ENCODE data around the gene MGAT5B.
"Not testable (repeated sequence)": the region's sequence is repeated elsewhere in the genome, so short reads cannot be mapped to it uniquely, and the experiment has no call there.

MGAT5B gene

DNA sequence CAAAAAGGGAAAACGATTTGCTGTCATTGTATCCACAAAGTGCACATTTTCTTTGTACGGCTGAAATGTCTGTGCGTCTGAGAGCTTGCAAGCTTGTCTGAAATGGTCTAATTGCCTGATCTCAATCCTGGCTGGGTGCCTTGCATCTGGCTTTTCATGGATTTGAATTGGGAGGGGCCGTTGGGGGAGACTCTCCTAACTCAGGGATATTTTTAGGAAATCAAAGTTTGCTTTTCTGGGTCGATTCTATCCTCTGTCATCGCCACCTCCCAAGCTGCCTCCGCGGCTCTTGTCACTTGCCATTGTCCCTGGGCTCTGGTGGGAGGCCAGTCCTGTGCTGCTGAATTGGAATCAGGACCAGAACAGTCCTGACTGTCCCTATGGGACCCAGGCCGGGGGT, 33.3 kb upstream of the MGAT5B start:
- Histone ChIP-seq H3K9me3 (ENCODE audit: control insufficient read depth, insufficient read depth, low read length) (no peaks in the 10 kb centered on the region), H3K4me1 (ENCODE audit: control insufficient read depth, insufficient read depth, low read length) (peaks cover 10% of the 10 kb centered on the region), H3K27ac (ENCODE audit: low read depth, low read length) (no peak overlapping the region), H3K27me3 (ENCODE audit: control insufficient read depth, insufficient read depth, low read length) (peaks cover 2% of the 10 kb centered on the region), H3K36me3 (ENCODE audit: control insufficient read depth, insufficient read depth, low read length) (no peaks in the 10 kb centered on the region), H3K9ac (ENCODE audit: low read depth, low read length) (no peak overlapping the region), H3K4me3 (ENCODE audit: low read depth, low read length) (no peak overlapping the region)

DNA sequence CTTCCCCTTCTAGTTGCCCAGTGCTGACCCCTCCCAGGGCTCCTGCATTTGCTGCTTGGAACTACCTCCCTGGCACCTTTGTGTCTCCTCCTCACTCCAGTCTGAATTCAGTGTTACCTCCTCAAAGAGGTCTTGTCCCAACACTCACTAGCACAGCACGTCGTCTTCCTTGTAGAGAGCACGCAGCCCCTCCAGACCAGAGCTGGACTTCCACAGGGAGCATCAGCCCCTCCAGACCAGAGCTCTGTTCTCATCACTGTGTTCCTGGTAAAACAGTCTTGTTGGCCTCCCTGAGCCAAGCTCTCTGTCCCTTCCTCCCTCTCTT, 27.8 kb upstream of the MGAT5B start:
- H3K27ac ChIP-seq (ENCODE audit: low read depth, low read length) = no peak overlapping the region
- peak overlapping the region; percentile 64; the same call in 1 of the 2 replicates for H3K4me3 ChIP-seq (ENCODE audit: low read depth, low read length)
- peaks cover 24% of the 10 kb centered on the region for H3K27me3 ChIP-seq (ENCODE audit: control insufficient read depth, insufficient read depth, low read length)
- H3K36me3 ChIP-seq (ENCODE audit: control insufficient read depth, insufficient read depth, low read length) = no peaks in the 10 kb centered on the region
- no peak overlapping the region for H3K9ac ChIP-seq (ENCODE audit: low read depth, low read length)
- H3K4me1 ChIP-seq (ENCODE audit: control insufficient read depth, insufficient read depth, low read length) = peaks cover 34% of the 10 kb centered on the region
- no peaks in the 10 kb centered on the region for H3K9me3 ChIP-seq (ENCODE audit: control insufficient read depth, insufficient read depth, low read length)

DNA sequence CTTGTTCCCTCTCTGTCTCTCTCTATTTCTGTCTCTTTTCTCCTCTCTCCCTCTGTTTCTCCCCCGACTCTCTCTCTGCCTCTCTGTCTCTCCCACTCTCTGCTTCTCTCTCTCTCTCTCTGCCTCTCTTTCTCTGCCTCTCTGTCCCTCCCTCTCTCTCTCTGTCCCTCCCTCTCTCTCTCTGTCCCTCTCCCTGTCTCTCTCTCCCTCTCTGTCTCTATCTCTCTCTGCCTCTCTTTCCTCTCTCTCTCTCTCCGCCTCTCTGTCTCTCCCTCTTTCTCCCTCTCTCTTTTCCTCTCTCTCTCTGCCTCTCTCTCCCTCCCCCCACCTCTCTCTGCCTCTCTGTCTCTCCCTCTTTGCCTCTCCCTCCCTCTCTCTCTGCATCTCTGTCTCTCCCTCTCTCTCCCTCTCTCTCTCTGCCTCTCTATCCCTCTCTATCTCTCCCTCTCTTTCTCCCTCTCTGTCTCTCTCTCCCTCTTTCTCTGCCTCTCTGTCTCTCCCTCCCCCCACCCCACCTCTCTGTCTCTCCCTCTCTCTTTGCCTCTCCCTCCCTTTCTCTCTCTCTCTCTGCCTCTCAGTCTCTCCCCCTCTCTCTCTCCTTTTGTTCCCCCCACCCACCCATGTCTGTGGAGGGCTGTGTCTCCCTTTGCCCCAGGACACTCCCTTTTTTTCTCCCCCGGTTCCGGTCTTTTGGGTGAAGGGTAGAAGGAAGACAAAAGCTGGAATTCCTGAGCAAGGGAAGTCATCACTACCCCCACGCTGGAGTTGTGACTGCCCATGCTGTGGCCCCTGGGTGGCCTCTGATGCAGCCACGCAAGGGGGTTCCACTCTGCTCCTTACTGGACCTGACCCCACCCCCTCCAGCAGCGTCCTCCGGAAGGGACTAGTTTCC, 27.1 kb upstream of the MGAT5B start:
- Histone ChIP-seq H3K27ac (ENCODE audit: low read depth, low read length) (peak overlapping the region; percentile 81), H3K9ac (ENCODE audit: low read depth, low read length) (no peak overlapping the region), H3K9me3 (ENCODE audit: control insufficient read depth, insufficient read depth, low read length) (no peaks in the 10 kb centered on the region), H3K4me3 (ENCODE audit: low read depth, low read length) (peak overlapping the region; percentile 64), H3K27me3 (ENCODE audit: control insufficient read depth, insufficient read depth, low read length) (peaks cover 24% of the 10 kb centered on the region), H3K4me1 (ENCODE audit: control insufficient read depth, insufficient read depth, low read length) (peaks cover 34% of the 10 kb centered on the region), H3K36me3 (ENCODE audit: control insufficient read depth, insufficient read depth, low read length) (no peaks in the 10 kb centered on the region)

DNA sequence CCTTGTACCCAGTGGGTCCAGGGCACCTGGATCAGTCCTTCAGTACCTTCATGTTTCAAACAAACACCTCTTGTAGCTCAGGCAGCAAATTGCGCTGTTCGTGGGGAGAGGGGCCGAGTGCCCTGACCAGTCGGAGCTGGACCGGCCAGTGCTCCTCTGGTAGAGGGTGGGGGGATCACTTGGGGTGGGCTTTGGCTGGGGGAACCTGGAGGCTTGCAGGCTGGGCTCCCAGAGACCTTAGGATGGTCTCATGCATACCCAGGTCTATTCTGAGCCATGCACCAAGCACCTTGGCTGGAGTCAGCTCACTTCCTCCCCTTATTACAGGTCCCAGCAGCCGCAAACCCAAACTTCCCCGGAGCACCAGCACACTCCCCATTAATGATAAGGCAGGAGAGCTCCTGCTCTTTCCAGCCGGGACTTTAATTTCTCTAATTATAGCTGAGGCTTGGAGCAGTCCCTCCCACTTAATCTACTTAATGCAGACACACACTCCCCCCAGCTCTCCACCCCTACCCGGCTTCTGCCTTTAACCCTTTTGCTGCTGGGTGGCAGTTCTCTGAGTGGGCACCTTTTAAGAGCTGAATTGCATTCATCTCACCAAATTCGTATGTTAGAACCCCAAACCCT, 26.3 kb upstream of the MGAT5B start:
- Histone ChIP-seq H3K4me1 (ENCODE audit: control insufficient read depth, insufficient read depth, low read length) (peaks cover 34% of the 10 kb centered on the region), H3K9me3 (ENCODE audit: control insufficient read depth, insufficient read depth, low read length) (no peaks in the 10 kb centered on the region), H3K27ac (ENCODE audit: low read depth, low read length) (peak overlapping the region; percentile 81), H3K27me3 (ENCODE audit: control insufficient read depth, insufficient read depth, low read length) (peaks cover 24% of the 10 kb centered on the region), H3K9ac (ENCODE audit: low read depth, low read length) (no peak overlapping the region), H3K4me3 (ENCODE audit: low read depth, low read length) (peak overlapping the region; percentile 64), H3K36me3 (ENCODE audit: control insufficient read depth, insufficient read depth, low read length) (no peaks in the 10 kb centered on the region)

DNA sequence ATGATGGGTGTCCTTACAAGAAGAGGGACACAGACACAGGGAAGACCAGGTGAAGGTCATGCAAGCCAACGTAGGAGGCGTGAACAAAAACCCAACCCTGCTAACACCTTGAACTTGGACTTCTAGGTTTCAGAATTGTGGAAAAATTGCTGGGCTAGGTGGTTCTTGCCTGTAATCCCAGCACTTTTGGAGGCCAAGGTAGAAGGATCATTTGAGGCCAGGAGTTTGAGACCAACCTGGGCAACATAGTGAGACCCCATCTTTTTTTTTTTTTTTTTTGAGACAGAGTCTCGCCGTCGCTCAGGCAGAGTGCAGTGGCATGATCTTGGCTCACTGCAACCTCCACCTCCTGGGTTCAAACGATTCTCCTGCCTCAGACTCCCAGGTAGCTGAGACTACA, 25.1 kb upstream of the MGAT5B start:
- H3K4me3 ChIP-seq (ENCODE audit: low read depth, low read length); H3K9me3 ChIP-seq (ENCODE audit: control insufficient read depth, insufficient read depth, low read length); H3K27ac ChIP-seq (ENCODE audit: low read depth, low read length); H3K9ac ChIP-seq (ENCODE audit: low read depth, low read length); H3K36me3 ChIP-seq (ENCODE audit: control insufficient read depth, insufficient read depth, low read length): not testable (repeated sequence)
- Histone ChIP-seq H3K4me1 (ENCODE audit: control insufficient read depth, insufficient read depth, low read length) (peaks cover 34% of the 10 kb centered on the region), H3K27me3 (ENCODE audit: control insufficient read depth, insufficient read depth, low read length) (peaks cover 24% of the 10 kb centered on the region)

DNA sequence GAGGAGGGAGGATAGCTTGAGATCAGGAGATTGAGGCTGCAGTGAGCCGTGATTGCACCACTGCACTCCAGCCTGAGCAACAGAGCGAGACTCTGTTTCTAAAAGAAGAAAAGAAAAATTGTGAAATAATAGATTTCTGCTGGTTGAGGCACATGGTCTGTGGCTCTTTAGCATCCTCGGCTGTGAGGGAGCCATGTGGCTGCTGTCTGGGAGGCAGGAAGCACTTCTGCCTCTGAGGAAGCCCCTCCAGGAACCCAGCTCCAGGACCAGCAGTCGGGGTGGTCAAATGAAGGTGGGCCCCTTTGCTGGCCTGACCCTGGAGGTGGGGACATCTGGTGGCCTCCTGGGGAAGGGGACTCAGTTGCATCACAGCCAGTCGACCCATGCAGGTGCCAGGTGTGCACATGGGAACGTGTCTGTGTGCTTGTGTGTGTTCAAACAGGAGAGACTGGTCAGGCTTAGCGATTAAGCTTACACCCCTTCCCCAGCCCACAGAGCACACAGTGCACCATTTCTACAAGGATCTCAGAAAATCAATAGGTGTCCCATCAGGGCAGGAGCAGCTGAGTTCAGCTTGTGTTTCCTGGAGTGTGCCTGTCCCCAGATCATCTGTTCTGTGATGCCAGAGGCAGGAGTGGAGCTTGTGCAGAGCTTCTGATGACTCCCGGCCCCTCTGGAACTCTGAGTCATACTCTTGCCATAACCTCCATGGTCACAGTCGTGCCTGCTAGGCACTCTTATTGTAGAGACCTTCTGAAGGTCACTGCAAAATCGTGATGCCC, 24.3 kb upstream of the MGAT5B start:
- Histone ChIP-seq H3K4me1 (ENCODE audit: control insufficient read depth, insufficient read depth, low read length) (peaks cover 33% of the 10 kb centered on the region), H3K9ac (ENCODE audit: low read depth, low read length) (no peak overlapping the region), H3K9me3 (ENCODE audit: control insufficient read depth, insufficient read depth, low read length) (no peaks in the 10 kb centered on the region), H3K27ac (ENCODE audit: low read depth, low read length) (no peak overlapping the region), H3K27me3 (ENCODE audit: control insufficient read depth, insufficient read depth, low read length) (peaks cover 24% of the 10 kb centered on the region), H3K36me3 (ENCODE audit: control insufficient read depth, insufficient read depth, low read length) (no peaks in the 10 kb centered on the region), H3K4me3 (ENCODE audit: low read depth, low read length) (no peak overlapping the region)

DNA sequence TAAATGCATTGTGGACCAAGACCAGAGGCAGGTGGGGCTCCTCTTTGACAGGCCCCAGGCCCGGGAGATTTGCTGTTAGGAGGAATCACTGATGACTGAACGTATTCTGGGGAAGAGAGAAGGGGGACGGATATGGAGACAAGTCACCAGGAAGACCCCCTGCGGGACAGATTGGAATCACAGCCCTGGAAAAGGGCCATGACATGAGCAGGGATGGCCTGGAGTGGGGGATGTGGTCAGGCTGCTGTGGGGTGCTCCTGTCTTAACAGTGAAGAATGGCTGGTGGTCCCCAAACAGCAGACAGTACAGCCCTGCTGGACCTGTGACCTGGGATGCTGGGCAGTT, 23.7 kb upstream of the MGAT5B start:
- no peak overlapping the region for H3K4me3 ChIP-seq (ENCODE audit: low read depth, low read length)
- H3K9ac ChIP-seq (ENCODE audit: low read depth, low read length) = no peak overlapping the region
- peaks cover 27% of the 10 kb centered on the region for H3K4me1 ChIP-seq (ENCODE audit: control insufficient read depth, insufficient read depth, low read length)
- no peaks in the 10 kb centered on the region for H3K9me3 ChIP-seq (ENCODE audit: control insufficient read depth, insufficient read depth, low read length)
- H3K27me3 ChIP-seq (ENCODE audit: control insufficient read depth, insufficient read depth, low read length) = peaks cover 24% of the 10 kb centered on the region
- H3K27ac ChIP-seq (ENCODE audit: low read depth, low read length) = no peak overlapping the region
- H3K36me3 ChIP-seq (ENCODE audit: control insufficient read depth, insufficient read depth, low read length) = no peaks in the 10 kb centered on the region

DNA sequence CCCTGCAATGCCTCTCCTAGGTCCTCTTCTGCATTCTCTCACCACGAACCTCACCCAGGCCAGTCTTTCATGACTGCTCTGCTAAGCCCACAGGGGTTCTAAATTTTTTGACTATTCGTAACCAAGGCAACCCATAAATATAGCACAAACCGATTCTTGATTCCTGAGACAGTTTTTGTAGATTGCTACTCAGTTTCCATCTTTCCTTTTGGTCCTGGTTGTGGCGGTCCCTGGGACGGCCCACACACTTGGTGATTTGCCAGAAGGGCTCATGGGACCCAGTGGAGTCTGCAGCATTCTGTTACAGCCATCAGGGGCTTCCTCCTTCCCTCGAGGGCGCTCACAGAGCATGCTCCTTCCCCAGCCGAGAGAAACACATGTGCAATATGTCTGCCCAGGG, 23.4 kb upstream of the MGAT5B start:
- H3K9ac ChIP-seq (ENCODE audit: low read depth, low read length) = no peak overlapping the region
- no peaks in the 10 kb centered on the region for H3K36me3 ChIP-seq (ENCODE audit: control insufficient read depth, insufficient read depth, low read length)
- peaks cover 24% of the 10 kb centered on the region for H3K4me1 ChIP-seq (ENCODE audit: control insufficient read depth, insufficient read depth, low read length)
- no peaks in the 10 kb centered on the region for H3K9me3 ChIP-seq (ENCODE audit: control insufficient read depth, insufficient read depth, low read length)
- H3K27ac ChIP-seq (ENCODE audit: low read depth, low read length) = no peak overlapping the region
- H3K4me3 ChIP-seq (ENCODE audit: low read depth, low read length) = no peak overlapping the region
- peaks cover 22% of the 10 kb centered on the region for H3K27me3 ChIP-seq (ENCODE audit: control insufficient read depth, insufficient read depth, low read length)

DNA sequence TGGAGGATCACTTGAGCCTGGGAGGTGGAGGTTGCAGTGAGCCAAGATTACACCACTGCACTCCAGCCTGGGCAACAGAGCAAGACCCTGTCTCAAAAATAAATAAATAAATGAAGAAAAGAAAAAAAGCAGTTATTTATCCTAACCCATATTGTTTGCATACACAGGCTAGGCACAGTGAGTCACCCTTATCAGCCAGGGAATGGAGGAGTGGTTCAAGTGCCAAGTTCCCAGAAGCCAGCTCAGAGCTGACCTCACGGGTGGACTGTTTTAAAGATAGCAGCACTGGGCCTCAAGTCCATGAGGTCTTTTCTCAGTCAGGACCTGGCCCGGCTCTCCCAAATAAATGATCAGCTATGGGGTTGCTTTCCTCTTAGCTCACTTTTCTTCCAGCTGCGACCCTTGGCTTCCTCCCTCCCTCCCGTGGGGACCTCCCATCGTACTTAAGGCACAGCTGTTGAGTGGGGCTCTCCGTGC, 22.6 kb upstream of the MGAT5B start:
- Histone ChIP-seq H3K36me3 (ENCODE audit: control insufficient read depth, insufficient read depth, low read length) (no peaks in the 10 kb centered on the region), H3K9ac (ENCODE audit: low read depth, low read length) (no peak overlapping the region), H3K4me3 (ENCODE audit: low read depth, low read length) (no peak overlapping the region), H3K9me3 (ENCODE audit: control insufficient read depth, insufficient read depth, low read length) (no peaks in the 10 kb centered on the region), H3K27me3 (ENCODE audit: control insufficient read depth, insufficient read depth, low read length) (peaks cover 15% of the 10 kb centered on the region), H3K27ac (ENCODE audit: low read depth, low read length) (no peak overlapping the region), H3K4me1 (ENCODE audit: control insufficient read depth, insufficient read depth, low read length) (peaks cover 18% of the 10 kb centered on the region)

DNA sequence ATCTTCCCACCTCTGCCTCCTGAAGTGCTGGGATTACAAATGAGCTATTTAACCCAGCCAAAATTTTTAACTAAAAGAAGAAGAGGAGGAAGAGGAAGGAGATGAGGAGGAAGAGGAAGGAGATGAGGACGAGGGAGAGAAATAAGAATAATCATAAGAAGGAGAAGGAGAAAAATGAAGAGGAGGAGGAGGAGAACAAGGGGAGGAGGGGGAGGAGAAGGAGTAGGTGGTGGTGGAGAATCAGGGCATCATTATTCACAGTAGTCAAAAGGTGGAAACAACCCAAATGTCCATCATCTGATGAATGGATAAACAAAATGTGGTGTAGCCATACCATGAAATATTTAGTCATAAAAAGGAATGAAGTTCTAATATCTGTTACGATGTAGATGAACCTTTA, 21.2 kb upstream of the MGAT5B start:
- 0 out of 2 replicates have a peak, but pooled peaks cover 3% of the 10 kb centered on the region for H3K27me3 ChIP-seq (ENCODE audit: control insufficient read depth, insufficient read depth, low read length)
- no peak overlapping the region for H3K27ac ChIP-seq (ENCODE audit: low read depth, low read length)
- H3K4me1 ChIP-seq (ENCODE audit: control insufficient read depth, insufficient read depth, low read length) = 0 out of 2 replicates have a peak, but pooled peaks cover 3% of the 10 kb centered on the region
- H3K9me3 ChIP-seq (ENCODE audit: control insufficient read depth, insufficient read depth, low read length) = no peaks in the 10 kb centered on the region
- H3K4me3 ChIP-seq (ENCODE audit: low read depth, low read length) = no peak overlapping the region
- H3K9ac ChIP-seq (ENCODE audit: low read depth, low read length) = no peak overlapping the region
- H3K36me3 ChIP-seq (ENCODE audit: control insufficient read depth, insufficient read depth, low read length) = no peaks in the 10 kb centered on the region

DNA sequence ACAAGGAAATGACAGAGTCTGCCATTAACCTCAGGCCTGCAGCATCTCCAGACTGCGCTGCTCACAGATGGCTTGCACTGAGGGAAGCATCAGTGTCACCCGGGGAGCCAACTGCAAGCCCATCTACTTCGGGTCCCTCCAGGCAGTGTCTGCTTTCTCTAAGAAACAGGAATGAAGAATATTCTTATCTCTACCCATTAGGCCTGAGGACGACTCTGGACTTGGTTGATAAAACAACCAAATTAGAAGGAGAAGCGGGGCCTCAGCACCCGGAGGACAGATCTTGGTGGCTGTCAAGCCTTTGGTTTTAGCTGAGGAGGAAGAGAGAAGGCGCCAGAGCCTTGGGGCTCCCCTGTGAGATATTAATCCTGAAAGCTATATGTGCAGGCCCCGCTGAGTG, 19.5 kb upstream of the MGAT5B start:
- H3K36me3 ChIP-seq (ENCODE audit: control insufficient read depth, insufficient read depth, low read length) = no peaks in the 10 kb centered on the region
- 0 out of 2 replicates have a peak, but pooled peaks cover 3% of the 10 kb centered on the region for H3K27me3 ChIP-seq (ENCODE audit: control insufficient read depth, insufficient read depth, low read length)
- no peak overlapping the region for H3K9ac ChIP-seq (ENCODE audit: low read depth, low read length)
- H3K4me1 ChIP-seq (ENCODE audit: control insufficient read depth, insufficient read depth, low read length) = no peaks in the 10 kb centered on the region
- H3K27ac ChIP-seq (ENCODE audit: low read depth, low read length) = no peak overlapping the region
- no peaks in the 10 kb centered on the region for H3K9me3 ChIP-seq (ENCODE audit: control insufficient read depth, insufficient read depth, low read length)
- H3K4me3 ChIP-seq (ENCODE audit: low read depth, low read length) = no peak overlapping the region
